Upper lobe of left lung (tissue), 4 donors: Measurements from ENCODE around the gene NAB2.

ENCODE experiments used
- CTCF ChIP-seq, 6 experiments: fragments of 450-650 bp in 4 of 6; fragments of 200-600 bp in 2 of 6; sonication (generic) in 2 of 6; IDR thresholded peaks; one replicate each; pipeline ENCODE4 v1.5.1; 2016 to 2019; ENCODE audit warnings: antibody characterized with exemption in 6 of 6
- EP300 ChIP-seq, 4 donors: sonication (generic); formaldehyde crosslinking; IDR thresholded peaks; one replicate each; pipeline ENCODE4 v1.5.1; 2017; ENCODE audit warnings: antibody characterized with exemption in 4 of 4, control low read depth in 2 of 4

GRCh38 chr12:57047981-57048380, 40.9 kb upstream of the NAB2 start:
- TF ChIP-seq EP300 (IDR thresholded peaks at IDR 0.05) (no peak), CTCF (IDR thresholded peaks at IDR 0.05) (no peak)
